Astrocyte (in vitro differentiated cells and primary cell): ENCODE measurements around the gene CETN3. TPM values are rescaled to one million over a fixed set of nuclear protein-coding genes. Genes with fewer than 3 reads are reported as not detected.
A peak's percentile ranks its signal among the peaks of the same experiment; 100 is the strongest.

Experiments
- DNase-seq: peaks from one replicate; pipeline ENCODE4 v3.0.0-alpha.2; 2010; ENCODE audit warnings: low read depth
- FAIRE-seq: peaks from 2 replicates; lab custom pipeline; 2011; peaks lifted over from hg19 to GRCh38; lab: Jason Lieb, UNC
- H2AFZ ChIP-seq: 2 replicates; pipeline ENCODE4 v1.6.0; 2012; ENCODE audit warnings: low read depth, low read length, inconsistent platforms
- H3K27ac ChIP-seq: 2 replicates; pipeline ENCODE4 v1.5.1; 2011; ENCODE audit warnings: low read depth, low read length, inconsistent platforms
- H3K27me3 ChIP-seq: 2 replicates; pipeline ENCODE4 v1.6.0; 2011; ENCODE audit warnings: low read length, inconsistent platforms; ENCODE audit not compliant: insufficient read depth
- H3K36me3 ChIP-seq: 2 replicates; pipeline ENCODE4 v1.5.1; 2011; ENCODE audit warnings: low read length, inconsistent platforms; ENCODE audit not compliant: insufficient read depth
- H3K4me1 ChIP-seq: 2 replicates; pipeline ENCODE4 v1.5.1; 2011; ENCODE audit warnings: low read length, inconsistent platforms; ENCODE audit not compliant: insufficient read depth
- H3K4me2 ChIP-seq: 2 replicates; pipeline ENCODE4 v1.6.0; 2012; ENCODE audit warnings: low read length, inconsistent platforms
- H3K4me3 ChIP-seq: 2 replicates; pipeline ENCODE4 v1.5.1; 2011; ENCODE audit warnings: low read depth, mild to moderate bottlenecking, low read length, inconsistent platforms; ENCODE audit not compliant: insufficient read depth
- H3K79me2 ChIP-seq: 2 replicates; pipeline ENCODE4 v1.6.0; 2012; ENCODE audit warnings: mild to moderate bottlenecking, low read length, inconsistent platforms; ENCODE audit not compliant: insufficient read depth
- H3K9ac ChIP-seq: 2 replicates; pipeline ENCODE4 v1.6.0; 2012; ENCODE audit warnings: mild to moderate bottlenecking, low read length, inconsistent platforms
- H3K9me3 ChIP-seq: 2 replicates; pipeline ENCODE4 v1.5.1; 2012; ENCODE audit warnings: low read depth, mild to moderate bottlenecking, low read length, inconsistent platforms; ENCODE audit not compliant: insufficient read depth
- H4K20me1 ChIP-seq: 2 replicates; pipeline ENCODE4 v1.6.0; 2012; ENCODE audit warnings: low read length, inconsistent platforms; ENCODE audit not compliant: insufficient read depth
- H3K27ac Mint-ChIP-seq: one replicate; pipeline ENCODE4 v1.8.0; 2021; ENCODE audit warnings: mild to moderate bottlenecking, mixed read lengths; ENCODE audit not compliant: unreplicated experiment
- H3K27me3 Mint-ChIP-seq: one replicate; pipeline ENCODE4 v1.8.0; 2021; ENCODE audit warnings: low read depth, mixed read lengths; ENCODE audit not compliant: unreplicated experiment
- H3K36me3 Mint-ChIP-seq: one replicate; pipeline ENCODE4 v1.8.0; 2021; ENCODE audit warnings: low read depth, mixed read lengths; ENCODE audit not compliant: unreplicated experiment
- H3K4me1 Mint-ChIP-seq: one replicate; pipeline ENCODE4 v1.8.0; 2021; ENCODE audit warnings: low read depth, mixed read lengths; ENCODE audit not compliant: unreplicated experiment
- H3K4me3 Mint-ChIP-seq: one replicate; pipeline ENCODE4 v1.8.0; 2021; ENCODE audit warnings: mild to moderate bottlenecking, moderate library complexity, mixed read lengths; ENCODE audit not compliant: unreplicated experiment
- H3K9me3 Mint-ChIP-seq: one replicate; pipeline ENCODE4 v1.8.0; 2021; ENCODE audit warnings: mild to moderate bottlenecking, mixed read lengths; ENCODE audit not compliant: unreplicated experiment
- CTCF ChIP-seq: IDR thresholded peaks from 2 replicates; pipeline ENCODE4 v1.5.1; 2011; ENCODE audit warnings: low read depth, mild to moderate bottlenecking, inconsistent platforms, low read length, moderate library complexity; ENCODE audit not compliant: insufficient read depth
- EZH2 ChIP-seq: IDR thresholded peaks from 2 replicates; pipeline ENCODE4 v1.6.1; 2012; ENCODE audit warnings: mild to moderate bottlenecking, low read length, inconsistent platforms; ENCODE audit not compliant: insufficient read depth
- total RNA-seq: library from RNA; stranded (reverse); gene quantifications from 2 replicates; pipeline ENCODE4 v1.2.1, GENCODE V29; 2021

The CETN3 gene
- total RNA-seq, 1 donor from 2014 or later = 18.2 TPM

GRCh38 chr5:90383903-90384302 is 25.7 kb downstream of the CETN3 start:
- Mint-ChIP-seq H3K27me3 (peaks cover 5% of the 10 kb centered on the region), H3K4me3 (no peak overlapping the region), H3K27ac (no peak overlapping the region), H3K36me3 (no peaks in the 10 kb centered on the region), H3K9me3 (peaks cover 6% of the 10 kb centered on the region), H3K4me1 (no peaks in the 10 kb centered on the region)
- Histone ChIP-seq H3K4me1 (no peaks in the 10 kb centered on the region), H3K27ac (no peak overlapping the region), H3K27me3 (no peaks in the 10 kb centered on the region), H2AFZ (no peak overlapping the region), H4K20me1 (no peaks in the 10 kb centered on the region), H3K9me3 (no peaks in the 10 kb centered on the region), H3K4me3 (no peak overlapping the region), H3K36me3 (no peaks in the 10 kb centered on the region), H3K4me2 (no peak overlapping the region), H3K79me2 (no peaks in the 10 kb centered on the region), H3K9ac (no peak overlapping the region)
- TF ChIP-seq CTCF (no peak), EZH2 (no peak)
- no peak for DNase-seq
- no peak for FAIRE-seq

GRCh38 chr5:90381213-90381929 is 28.2 kb downstream of the CETN3 start:
- no peaks in the 10 kb centered on the region for H3K4me1 Mint-ChIP-seq
- Histone ChIP-seq H3K4me1 (no peaks in the 10 kb centered on the region), H3K36me3 (no peaks in the 10 kb centered on the region)

More at GRCh38 chr5:90381213-90381929, 28.2 kb downstream of the CETN3 start:
- H3K27me3 Mint-ChIP-seq = peaks cover 5% of the 10 kb centered on the region
- no peak overlapping the region for H3K4me3 Mint-ChIP-seq
- peaks cover 6% of the 10 kb centered on the region for H3K9me3 Mint-ChIP-seq
- no peaks in the 10 kb centered on the region for H3K9me3 ChIP-seq
- TF ChIP-seq CTCF (no peak), EZH2 (no peak)
- DNase-seq = peak; percentile 25
- H3K36me3 Mint-ChIP-seq = no peaks in the 10 kb centered on the region
- no peak overlapping the region for H2AFZ ChIP-seq
- no peak overlapping the region for H3K27ac ChIP-seq
- no peak overlapping the region for H3K4me2 ChIP-seq
- H3K79me2 ChIP-seq = no peaks in the 10 kb centered on the region
- no peak overlapping the region for H3K4me3 ChIP-seq
- no peak overlapping the region for H3K9ac ChIP-seq
- no peaks in the 10 kb centered on the region for H4K20me1 ChIP-seq
- FAIRE-seq = no peak
- no peak overlapping the region for H3K27ac Mint-ChIP-seq
- no peaks in the 10 kb centered on the region for H3K27me3 ChIP-seq
